HG03175 (cell line): ENCODE results near the gene EDC4.

ENCODE experiments used
- ATAC-seq: cut with Tn5 transposase; IDR thresholded peaks from one replicate; pipeline ENCODE4 v1.9.1; 2021; ENCODE audit warnings: mild to moderate bottlenecking, moderate library complexity; ENCODE audit not compliant: unreplicated experiment

The EDC4 gene

DNA sequence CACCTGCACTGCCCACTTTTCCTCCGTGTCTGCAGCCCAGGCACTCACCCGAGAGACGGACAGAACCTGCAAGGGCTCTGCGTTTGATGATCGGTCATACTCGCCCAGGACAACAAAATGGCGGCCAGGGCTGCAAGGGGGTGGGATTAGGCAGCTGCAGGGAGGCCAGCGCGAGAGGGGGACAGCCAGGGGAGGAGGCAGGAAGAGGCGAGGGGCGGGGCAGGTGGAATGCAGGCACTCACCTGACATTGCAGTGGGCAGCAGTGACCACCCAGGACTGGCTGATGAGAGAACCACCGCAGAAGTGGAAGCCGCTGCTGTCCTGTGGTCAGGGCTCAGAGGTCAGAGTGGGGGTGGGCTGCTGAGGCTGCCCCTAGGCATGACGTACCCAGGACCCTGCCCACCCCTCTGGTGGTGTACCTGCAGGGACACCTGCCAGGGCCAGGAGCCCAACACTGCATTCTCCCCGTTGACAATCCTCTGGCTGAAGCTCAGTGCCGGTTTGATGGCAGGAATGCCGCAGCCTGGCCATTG lies 57.9 kb downstream of the EDC4 start:
- ATAC-seq = no peak
